ENCODE results near the gene SDE2. TPM values are rescaled to one million over a fixed set of nuclear protein-coding genes. Genes with fewer than 3 reads are reported as not detected.

Gene SDE2
- total and polyA plus RNA-seq, 8 donors, result 4.0 to 40.2 (median 8.2) TPM

DNA sequence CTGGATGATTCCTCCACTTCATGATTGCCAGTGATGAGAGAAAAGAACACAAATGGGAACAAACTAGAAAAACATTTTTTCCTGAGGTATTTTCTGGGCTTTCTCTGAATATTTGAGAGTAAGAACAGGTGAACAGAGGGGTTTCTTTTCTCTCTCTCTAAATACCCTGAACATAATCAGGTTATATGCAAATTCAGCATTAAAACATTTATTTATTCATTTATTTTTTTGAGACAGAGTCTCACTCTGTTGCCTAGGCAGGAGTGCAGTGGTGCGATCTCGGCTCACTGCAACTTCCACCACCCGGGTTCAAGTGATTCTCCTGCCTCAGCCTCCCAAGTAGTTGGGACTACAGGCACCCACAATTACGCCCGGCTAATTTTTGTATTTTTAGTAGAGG lies 52.3 kb downstream of the SDE2 start:
- Histone ChIP-seq H3K4me1 (peaks cover 0 to 2% (median 0%) of the 10 kb centered on the region in 4 donors), H3K27me3 (peaks cover 0 to 13% (median 5%) of the 10 kb centered on the region in 3 donors), H3K4me3 (no peak overlapping the region), H3K27ac (no peak overlapping the region), H3K9me3 (no peaks in the 10 kb centered on the region), H3K36me3 (no peaks in the 10 kb centered on the region)
- intact Hi-C loops (cut with DNase I; ENCODE audit: low total_unique reads), result no loop called here
- no peak for TF ChIP-seq POLR2A (IDR thresholded peaks at IDR 0.05)
- no peak for TF ChIP-seq EP300 (IDR thresholded peaks at IDR 0.05)
- TF ChIP-seq POLR2AphosphoS5 (IDR thresholded peaks at IDR 0.05), result no peak
- TF ChIP-seq, protein P1, sequence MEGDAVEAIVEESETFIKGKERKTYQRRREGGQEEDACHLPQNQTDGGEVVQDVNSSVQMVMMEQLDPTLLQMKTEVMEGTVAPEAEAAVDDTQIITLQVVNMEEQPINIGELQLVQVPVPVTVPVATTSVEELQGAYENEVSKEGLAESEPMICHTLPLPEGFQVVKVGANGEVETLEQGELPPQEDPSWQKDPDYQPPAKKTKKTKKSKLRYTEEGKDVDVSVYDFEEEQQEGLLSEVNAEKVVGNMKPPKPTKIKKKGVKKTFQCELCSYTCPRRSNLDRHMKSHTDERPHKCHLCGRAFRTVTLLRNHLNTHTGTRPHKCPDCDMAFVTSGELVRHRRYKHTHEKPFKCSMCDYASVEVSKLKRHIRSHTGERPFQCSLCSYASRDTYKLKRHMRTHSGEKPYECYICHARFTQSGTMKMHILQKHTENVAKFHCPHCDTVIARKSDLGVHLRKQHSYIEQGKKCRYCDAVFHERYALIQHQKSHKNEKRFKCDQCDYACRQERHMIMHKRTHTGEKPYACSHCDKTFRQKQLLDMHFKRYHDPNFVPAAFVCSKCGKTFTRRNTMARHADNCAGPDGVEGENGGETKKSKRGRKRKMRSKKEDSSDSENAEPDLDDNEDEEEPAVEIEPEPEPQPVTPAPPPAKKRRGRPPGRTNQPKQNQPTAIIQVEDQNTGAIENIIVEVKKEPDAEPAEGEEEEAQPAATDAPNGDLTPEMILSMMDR (IDR thresholded peaks at IDR 0.05), result no peak
- no peak for DNase-seq
- WGBS, 5 donors, result 92 to 97% (median 94%) methylated on average over 5 of the region's 5 CpGs

DNA sequence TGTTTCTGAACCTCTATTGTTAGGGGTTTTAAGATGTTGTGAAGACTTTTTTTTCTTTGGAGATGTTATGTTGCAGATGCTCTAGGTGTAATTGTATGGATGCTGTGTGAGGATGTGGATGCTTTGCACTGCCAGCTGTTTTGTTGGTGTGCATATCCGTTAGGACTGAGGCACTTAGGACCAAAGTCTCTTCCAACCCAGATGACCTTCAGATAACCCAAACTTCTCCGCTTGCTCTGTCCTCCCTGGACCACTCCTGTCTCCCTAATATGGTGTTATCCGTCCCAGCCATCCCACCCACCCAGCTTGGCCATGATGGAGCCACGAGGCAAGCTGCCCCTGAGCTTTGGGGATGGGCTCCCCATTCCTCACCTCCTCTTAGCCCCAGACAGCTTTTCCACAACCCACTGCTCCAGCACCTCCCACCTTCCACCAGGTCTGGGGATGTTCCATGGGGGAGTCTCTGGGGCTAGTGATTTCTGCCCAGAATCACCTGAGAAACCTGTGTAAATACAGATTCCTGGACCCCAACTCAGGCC lies 53.0 kb downstream of the SDE2 start:
- Histone ChIP-seq H3K4me1 (peaks cover 0 to 8% (median 3%) of the 10 kb centered on the region in 4 donors), H3K9me3 (no peaks in the 10 kb centered on the region), H3K4me3 (no peak overlapping the region), H3K36me3 (no peaks in the 10 kb centered on the region), H3K27ac (no peak overlapping the region), H3K27me3 (peaks cover 0 to 13% (median 5%) of the 10 kb centered on the region in 3 donors)
- WGBS, 5 donors, result 58 to 76% (median 66%) methylated on average over 4 of the region's 4 CpGs
- intact Hi-C loops (cut with DNase I; ENCODE audit: low total_unique reads), result no loop called here
- no peak for DNase-seq
- TF ChIP-seq POLR2AphosphoS5 (IDR thresholded peaks at IDR 0.05) (no peak), EP300 (IDR thresholded peaks at IDR 0.05) (no peak), POLR2A (IDR thresholded peaks at IDR 0.05) (no peak)
- TF ChIP-seq, protein P1 (IDR thresholded peaks at IDR 0.05), result no peak

DNA sequence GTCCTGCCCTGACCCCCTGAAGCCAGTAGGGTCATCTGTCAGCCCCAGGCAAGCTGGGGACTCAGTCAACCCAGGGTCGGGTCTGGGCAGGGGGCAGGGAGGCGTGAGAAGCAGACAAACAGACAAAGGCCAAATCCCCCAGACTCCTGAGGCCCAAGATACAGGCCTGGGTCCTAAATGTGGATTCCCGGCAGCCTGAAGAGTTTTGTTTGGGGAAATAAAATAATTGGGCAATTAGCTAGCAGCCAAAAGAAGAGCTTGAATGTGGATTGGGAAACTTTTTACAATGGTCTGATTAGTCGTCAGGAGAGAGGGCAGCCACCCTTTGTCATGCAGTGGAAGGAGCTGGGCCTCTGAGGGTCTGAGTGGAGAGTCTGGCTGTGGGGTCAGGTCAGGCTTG lies 53.6 kb downstream of the SDE2 start:
- TF ChIP-seq, protein P1 (IDR thresholded peaks at IDR 0.05), result no peak
- no peak for TF ChIP-seq POLR2AphosphoS5 (IDR thresholded peaks at IDR 0.05)
- TF ChIP-seq EP300 (IDR thresholded peaks at IDR 0.05), result no peak
- TF ChIP-seq POLR2A (IDR thresholded peaks at IDR 0.05), result no peak

DNA sequence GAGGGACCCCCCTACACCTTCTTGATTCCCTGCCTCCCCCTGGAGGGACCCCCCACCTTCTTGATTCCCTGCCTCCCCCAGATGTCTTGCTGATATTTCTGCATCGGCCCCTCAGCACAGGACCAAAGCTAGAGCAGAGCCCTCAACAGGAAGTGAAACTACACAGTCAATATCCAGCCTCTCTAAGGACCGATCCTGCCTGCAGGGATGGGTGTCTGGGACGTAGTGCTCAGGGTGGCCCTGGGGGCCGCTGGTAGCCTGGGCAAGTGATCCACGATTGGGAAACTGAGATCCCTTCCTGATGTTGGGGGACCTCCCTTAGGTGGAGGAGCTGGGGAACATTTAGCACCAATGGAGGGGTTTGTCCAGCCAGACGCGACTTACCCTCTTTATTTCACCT lies 54.2 kb downstream of the SDE2 start:
- H3K36me3 ChIP-seq, result no peaks in the 10 kb centered on the region
- H3K27ac ChIP-seq, result no peak overlapping the region
- WGBS, 5 donors, result 68 to 78% (median 75%) methylated on average over 7 of the region's 7 CpGs; no CpG with 5 or more reads in 1 of the 5 donors
- DNase-seq, result no peak
- H3K27me3 ChIP-seq, result peaks cover 0 to under 1% (median under 1%) of the 10 kb centered on the region in 3 donors
- H3K4me3 ChIP-seq, result no peak overlapping the region
- no peaks in the 10 kb centered on the region for H3K9me3 ChIP-seq
- peaks cover 6 to 18% (median 9%) of the 10 kb centered on the region in 4 donors for H3K4me1 ChIP-seq
- no peak for TF ChIP-seq POLR2AphosphoS5 (IDR thresholded peaks at IDR 0.05)
- TF ChIP-seq POLR2A (IDR thresholded peaks at IDR 0.05), result no peak
- TF ChIP-seq, protein P1 (IDR thresholded peaks at IDR 0.05), result no peak
- no peak for TF ChIP-seq EP300 (IDR thresholded peaks at IDR 0.05)
- intact Hi-C loops (cut with DNase I; ENCODE audit: low total_unique reads), result no loop called here

More for the DNA sequence above, 53.6 kb downstream of the SDE2 start:
- Histone ChIP-seq H3K36me3 (no peaks in the 10 kb centered on the region), H3K4me1 (peaks cover 0 to 14% (median 8%) of the 10 kb centered on the region in 4 donors), H3K9me3 (no peaks in the 10 kb centered on the region), H3K27ac (no peak overlapping the region), H3K4me3 (no peak overlapping the region), H3K27me3 (peaks cover 0 to 7% (median 5%) of the 10 kb centered on the region in 3 donors)
- 77 to 83% (median 82%) methylated on average over 4 of the region's 4 CpGs for WGBS, 5 donors
- intact Hi-C loops (cut with DNase I; ENCODE audit: low total_unique reads), result no loop called here
- DNase-seq, result no peak
